Measurements from ENCODE around the gene CRYBG2.
"Not testable (repeated sequence)": the region's sequence is repeated elsewhere in the genome, so short reads cannot be mapped to it uniquely, and the experiment has no call there.

CRYBG2 gene

GRCh38 chr1:26321315-26322041 lies 32.5 kb downstream of the CRYBG2 start:
- peak; percentile 88 to 97 for DNase-seq (ENCODE audit: low read depth in 2 of 2)

- DNase-seq (ENCODE audit: low read depth in 2 of 2), result no peak
Measured at GRCh38 chr1:26320896-26321295, 33.0 kb downstream of the CRYBG2 start.

GRCh38 chr1:26318338-26319064 lies 35.4 kb downstream of the CRYBG2 start:
- DNase-seq (ENCODE audit: low read depth in 2 of 2), result no peak

- peak in 1 of 2 donors; percentile 28 for DNase-seq (ENCODE audit: low read depth in 2 of 2)
Measured at GRCh38 chr1:26317612-26318337, 36.2 kb downstream of the CRYBG2 start, which contains the start of gene CD52. Gene CD52 (plus strand): TSS chr1:26317958. CDS start chr1:26318018, 60 bp downstream.

- DNase-seq (ENCODE audit: low read depth in 2 of 2), result no peak
Measured at GRCh38 chr1:26317146-26317545, 36.8 kb downstream of the CRYBG2 start.

GRCh38 chr1:26315874-26316850 lies 37.8 kb downstream of the CRYBG2 start:
- no peak for DNase-seq (ENCODE audit: low read depth in 2 of 2)

- no peak for DNase-seq (ENCODE audit: low read depth in 2 of 2)
Measured at GRCh38 chr1:26314501-26314900, 39.4 kb downstream of the CRYBG2 start.

- not testable (repeated sequence) for DNase-seq (ENCODE audit: low read depth in 2 of 2)
Measured at GRCh38 chr1:26307966-26308899, 45.7 kb downstream of the CRYBG2 start.

GRCh38 chr1:26307363-26307781 lies 46.6 kb downstream of the CRYBG2 start:
- DNase-seq (ENCODE audit: low read depth in 2 of 2), result no peak

GRCh38 chr1:26306290-26307229 lies 47.4 kb downstream of the CRYBG2 start, which contains the start of gene UBXN11:
Gene UBXN11 (minus strand): TSS chr1:26306636. CDS start chr1:26302883, 3,753 bp downstream.
- DNase-seq (ENCODE audit: low read depth in 2 of 2), result peak; percentile 76 to 80

GRCh38 chr1:26305667-26306289 lies 48.2 kb downstream of the CRYBG2 start:
- no peak for DNase-seq (ENCODE audit: low read depth in 2 of 2)

- no peak for DNase-seq (ENCODE audit: low read depth in 2 of 2)
Measured at GRCh38 chr1:26302733-26303405, 51.1 kb downstream of the CRYBG2 start.

- DNase-seq (ENCODE audit: low read depth in 2 of 2), result no peak
Measured at GRCh38 chr1:26300578-26301275, 53.2 kb downstream of the CRYBG2 start.

GRCh38 chr1:26297791-26298124 lies 56.2 kb downstream of the CRYBG2 start:
- no peak for DNase-seq (ENCODE audit: low read depth in 2 of 2)

- DNase-seq (ENCODE audit: low read depth in 2 of 2), result no peak
Measured at GRCh38 chr1:26297057-26297790, 56.7 kb downstream of the CRYBG2 start.

- DNase-seq (ENCODE audit: low read depth in 2 of 2), result no peak
Measured at GRCh38 chr1:26296340-26297056, 57.4 kb downstream of the CRYBG2 start.

Measured in stimulated activated CD8-positive, alpha-beta memory T cell treated with anti-CD3 and anti-CD28 coated beads, Interleukin-7, amount 100 ng/mL, for 1 hour (primary cell).